Spleen (tissue), 11 donors: Measurements from ENCODE around the gene PPP5C. TPM values are rescaled to one million over a fixed set of nuclear protein-coding genes. Genes with fewer than 3 reads are reported as not detected.
"Not testable (repeated sequence)": the region's sequence is repeated elsewhere in the genome, so short reads cannot be mapped to it uniquely, and the experiment has no call there.

Experiments used
- DNase-seq: peaks from one replicate; pipeline ENCODE4 v3.0.0-alpha.2; 2020
- H3K27ac ChIP-seq, 8 donors: fragments of 200-600 bp; sonication (generic) in 7 of 8; 1 replicate in 4 of 8; 2 replicates in 4 of 8; pipeline versions ENCODE4 v1.5.0 to v1.8.0; 2016 to 2021; ENCODE audit warnings: inconsistent platforms in 4 of 8, mild to moderate bottlenecking in 4 of 8, moderate library complexity in 1 of 8
- H3K27me3 ChIP-seq, 7 donors: fragments of 200-600 bp; sonication (generic) in 6 of 7; replicated peaks in 1 of 7; 1 replicate in 4 of 7; 2 replicates in 3 of 7; pipeline versions ENCODE4 v1.5.0 to v1.8.0; 2016 to 2021; ENCODE audit warnings: inconsistent platforms in 3 of 7, mild to moderate bottlenecking in 1 of 7
- H3K36me3 ChIP-seq, 6 donors: fragments of 200-600 bp; sonication (generic) in 5 of 6; 1 replicate in 4 of 6; 2 replicates in 2 of 6; pipeline versions ENCODE4 v1.5.0 to v1.8.0; 2016 to 2021; ENCODE audit warnings: inconsistent platforms in 2 of 6
- H3K4me1 ChIP-seq, 6 donors: fragments of 200-600 bp; sonication (generic) in 5 of 6; 1 replicate in 3 of 6; 2 replicates in 3 of 6; pipeline versions ENCODE4 v1.5.0 to v1.8.0; 2016 to 2021; ENCODE audit warnings: inconsistent platforms in 3 of 6
- H3K4me3 ChIP-seq, 8 donors: fragments of 200-600 bp; sonication (generic) in 7 of 8; 1 replicate in 4 of 8; 2 replicates in 4 of 8; pipeline versions ENCODE4 v1.5.0 to v1.8.0; 2016 to 2021; ENCODE audit warnings: inconsistent platforms in 4 of 8, mild to moderate bottlenecking in 4 of 8, moderate library complexity in 2 of 8
- H3K9me3 ChIP-seq, 8 donors: fragments of 200-600 bp; sonication (generic) in 7 of 8; 1 replicate in 4 of 8; 2 replicates in 4 of 8; pipeline versions ENCODE4 v1.5.0 to v1.8.0; 2016 to 2021; ENCODE audit warnings: inconsistent platforms in 4 of 8
- POLR2A ChIP-seq, 3 donors: fragments of 450-650 bp; IDR thresholded peaks; one replicate each; pipeline ENCODE4 v1.5.1; 2017; ENCODE audit warnings: antibody characterized with exemption in 3 of 3, mild to moderate bottlenecking in 1 of 3
- POLR2AphosphoS5 ChIP-seq, 3 donors: sonication (generic); formaldehyde crosslinking; IDR thresholded peaks; one replicate each; pipeline ENCODE4 v1.5.1; 2017; ENCODE audit warnings: antibody characterized with exemption in 3 of 3
- WGBS, 5 donors: extraction: QIAGEN DNeasy Blood & Tissue Kit in 3 of 5; methylation state at CpG; one replicate each; pipeline versions ENCODE4 v1.1.5 to v1.1.7; 2013 to 2018; 5-methylcytosine and 5-hydroxymethylcytosine counted together
- intact Hi-C: fragments of 100-400 bp; cut with DNase I; formaldehyde crosslinking; loops from one replicate; pipeline ENCODE4 v1.15.0; 2023; ENCODE audit warnings: low total_unique reads
- polyA plus RNA-seq, 3 donors: library from polyadenylated mRNA; stranded (reverse); fragments of 200-250 nt; gene quantifications; one replicate each; pipeline ENCODE4 v1.2.1, GENCODE V29; 2013
- total RNA-seq, 7 donors: library from RNA; depleted of rRNA in 3 of 7; stranded (reverse); fragments of >200 nt in 3 of 7; fragmentation: NEBNext Ultra II Directional in 4 of 7; extraction: Animal tissue kit (Norgen Biotek cat#: 25700) in 4 of 7; gene quantifications; one replicate each; pipeline versions ENCODE4 v1.1.0 to v1.2.1, GENCODE V29; 2016 to 2021
- TF ChIP-seq, protein P1 (sequence below), 11 experiments: fragments of 200-600 bp in 7 of 11; fragments of 450-650 bp in 4 of 11; sonication (generic) in 4 of 11; IDR thresholded peaks in 8 of 11; conservative IDR thresholded peaks in 3 of 11; 1 replicate in 7 of 11; 2 replicates in 4 of 11; pipeline versions ENCODE4 v1.4.0 to v1.8.0; 2016 to 2021; ENCODE audit warnings: antibody characterized with exemption in 11 of 11, inconsistent platforms in 4 of 11, mild to moderate bottlenecking in 1 of 11
- donor health status: healthy with polysubstance abuse.
- donor health status: DM: no; HTN: no; CAD: no; lungs with moderate emphysema.
- donor health status: DM: no; HTN: no; CAD: no.
- donor health status: Bipolar disorder and iron deficiency.
- donor health status: healthy.
- donor health status: DM: no; HTN: no; CAD: no.
- donor health status: DM: yes; HTN: yes; CAD: no.

Gene PPP5C
- total and polyA plus RNA-seq, 10 donors = 26.5 to 87.3 (median 68.6) TPM

DNA sequence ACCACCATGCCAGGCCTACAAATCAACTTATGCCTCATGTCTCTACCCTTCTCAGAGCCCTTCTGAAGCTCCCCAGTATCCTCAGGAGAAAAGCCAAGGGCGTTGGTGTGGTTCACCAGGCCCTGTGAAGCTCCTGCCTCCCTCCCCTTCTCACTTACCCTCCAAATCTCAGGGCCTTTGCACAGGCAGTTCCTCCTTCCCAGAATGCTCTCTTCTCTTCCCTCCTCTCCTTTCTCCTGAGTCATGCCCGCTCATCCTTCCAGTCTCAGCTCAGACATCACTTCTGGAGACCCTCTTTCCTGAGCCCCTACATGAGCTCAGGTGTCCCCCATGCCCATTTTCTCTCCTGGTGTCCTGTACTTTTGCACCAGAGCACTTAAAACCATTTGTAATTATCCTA, 29.5 kb upstream of the PPP5C start:
- no peak for TF ChIP-seq POLR2AphosphoS5 (IDR thresholded peaks at IDR 0.05)
- TF ChIP-seq, protein P1, sequence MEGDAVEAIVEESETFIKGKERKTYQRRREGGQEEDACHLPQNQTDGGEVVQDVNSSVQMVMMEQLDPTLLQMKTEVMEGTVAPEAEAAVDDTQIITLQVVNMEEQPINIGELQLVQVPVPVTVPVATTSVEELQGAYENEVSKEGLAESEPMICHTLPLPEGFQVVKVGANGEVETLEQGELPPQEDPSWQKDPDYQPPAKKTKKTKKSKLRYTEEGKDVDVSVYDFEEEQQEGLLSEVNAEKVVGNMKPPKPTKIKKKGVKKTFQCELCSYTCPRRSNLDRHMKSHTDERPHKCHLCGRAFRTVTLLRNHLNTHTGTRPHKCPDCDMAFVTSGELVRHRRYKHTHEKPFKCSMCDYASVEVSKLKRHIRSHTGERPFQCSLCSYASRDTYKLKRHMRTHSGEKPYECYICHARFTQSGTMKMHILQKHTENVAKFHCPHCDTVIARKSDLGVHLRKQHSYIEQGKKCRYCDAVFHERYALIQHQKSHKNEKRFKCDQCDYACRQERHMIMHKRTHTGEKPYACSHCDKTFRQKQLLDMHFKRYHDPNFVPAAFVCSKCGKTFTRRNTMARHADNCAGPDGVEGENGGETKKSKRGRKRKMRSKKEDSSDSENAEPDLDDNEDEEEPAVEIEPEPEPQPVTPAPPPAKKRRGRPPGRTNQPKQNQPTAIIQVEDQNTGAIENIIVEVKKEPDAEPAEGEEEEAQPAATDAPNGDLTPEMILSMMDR (IDR thresholded peaks at IDR 0.05 in 8 of 11, conservative IDR thresholded peaks at IDR 0.05 in 3 of 11) = no peak
- no peak overlapping the region for H3K27ac ChIP-seq

DNA sequence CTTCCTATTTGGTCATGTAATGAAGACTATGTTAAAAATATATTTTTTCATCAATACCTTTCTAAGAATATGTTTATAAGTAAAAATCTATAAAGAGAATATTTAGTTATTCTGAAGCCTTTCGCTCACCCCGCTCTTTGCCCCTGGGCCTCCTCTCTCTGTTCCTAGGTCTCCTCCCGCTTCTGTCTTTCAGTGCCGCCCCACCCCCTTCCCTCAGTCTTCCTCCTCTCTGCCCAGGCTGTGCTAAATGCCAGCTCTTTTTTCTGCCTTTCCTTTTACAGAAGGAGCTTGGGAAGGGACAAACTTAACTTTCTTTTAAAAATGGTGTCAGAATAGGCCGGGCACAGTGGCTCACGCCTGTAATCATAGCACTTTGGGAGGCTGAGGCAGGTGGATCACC, 27.3 kb upstream of the PPP5C start:
- peaks cover 0 to 98% (median 2%) of the 10 kb centered on the region in 6 donors for H3K36me3 ChIP-seq
- H3K4me3 ChIP-seq = no peak overlapping the region
- no peaks in the 10 kb centered on the region for H3K4me1 ChIP-seq
- WGBS, 5 donors = 85 to 94% (median 91%) methylated on average over 6 of the region's 6 CpGs
- no peak overlapping the region for H3K27ac ChIP-seq
- TF ChIP-seq POLR2A (IDR thresholded peaks at IDR 0.05) = no peak
- TF ChIP-seq, protein P1 (IDR thresholded peaks at IDR 0.05 in 8 of 11, conservative IDR thresholded peaks at IDR 0.05 in 3 of 11) = no peak
- no peak for TF ChIP-seq POLR2AphosphoS5 (IDR thresholded peaks at IDR 0.05)
- DNase-seq = no peak
- H3K27me3 ChIP-seq = no peaks in the 10 kb centered on the region
- no peaks in the 10 kb centered on the region for H3K9me3 ChIP-seq
- intact Hi-C loops = no loop called here

More for the DNA sequence above, 29.5 kb upstream of the PPP5C start:
- no peak overlapping the region for H3K4me3 ChIP-seq
- intact Hi-C loops = no loop called here
- H3K36me3 ChIP-seq = peaks cover 0 to 92% (median 2%) of the 10 kb centered on the region in 6 donors
- H3K9me3 ChIP-seq = no peaks in the 10 kb centered on the region
- no peaks in the 10 kb centered on the region for H3K27me3 ChIP-seq
- no peaks in the 10 kb centered on the region for H3K4me1 ChIP-seq
- 56 to 76% (median 70%) methylated on average over 2 of the region's 2 CpGs for WGBS, 5 donors
- DNase-seq = no peak

DNA sequence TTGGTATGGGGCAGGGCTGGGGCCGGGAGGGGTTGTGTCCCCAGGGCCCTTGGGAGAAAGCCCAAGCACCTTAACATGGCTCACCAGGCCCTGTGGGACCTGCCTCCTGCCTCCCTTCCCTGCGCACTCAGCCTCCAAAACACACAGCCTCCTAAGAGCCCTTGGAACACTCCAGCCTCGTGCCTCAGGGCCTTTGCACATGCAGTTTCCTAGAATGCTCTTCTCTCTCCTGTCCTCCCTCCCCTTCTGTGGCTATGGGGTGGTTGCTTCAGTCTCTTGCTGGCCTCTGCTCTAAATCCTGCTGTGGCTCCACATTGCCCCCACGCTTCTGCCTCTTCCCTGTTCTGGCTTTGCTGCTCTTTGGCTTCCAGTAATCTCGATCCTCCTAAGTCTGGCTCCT, 26.3 kb upstream of the PPP5C start:
- DNase-seq = no peak
- Histone ChIP-seq H3K27ac (no peak overlapping the region), H3K9me3 (peaks cover 0 to 6% (median under 1%) of the 10 kb centered on the region in 8 donors), H3K4me1 (no peaks in the 10 kb centered on the region), H3K4me3 (no peak overlapping the region), H3K36me3 (peaks cover 0 to 96% (median 6%) of the 10 kb centered on the region in 6 donors), H3K27me3 (no peaks in the 10 kb centered on the region)
- 82 to 93% (median 92%) methylated on average over 4 to 5 of the region's 5 CpGs for WGBS, 5 donors
- TF ChIP-seq POLR2A (IDR thresholded peaks at IDR 0.05) (no peak), POLR2AphosphoS5 (IDR thresholded peaks at IDR 0.05) (peak in 1 of 3 donors; percentile 29)
- TF ChIP-seq, protein P1 (IDR thresholded peaks at IDR 0.05 in 8 of 11, conservative IDR thresholded peaks at IDR 0.05 in 3 of 11) = no peak
- intact Hi-C loops = no loop called here

DNA sequence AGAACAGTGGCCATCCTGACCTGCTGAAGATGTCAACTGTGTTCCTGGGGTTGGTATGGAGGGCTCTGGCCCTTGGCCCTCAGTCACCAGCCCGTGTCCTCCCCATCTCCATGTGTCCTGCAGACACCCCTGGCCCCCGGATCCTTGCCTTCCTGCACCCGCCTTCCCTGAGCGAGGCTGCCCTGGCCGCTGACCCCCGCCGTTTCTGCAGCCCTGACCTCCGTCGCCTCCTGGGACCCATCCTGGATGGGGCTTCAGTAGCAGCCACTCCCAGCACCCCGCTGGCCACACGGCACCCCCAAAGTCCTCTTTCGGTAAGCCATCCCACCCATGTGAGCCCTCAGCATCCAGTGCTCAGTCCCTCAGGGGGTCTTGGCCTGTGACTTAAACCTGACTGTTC, 25.2 kb upstream of the PPP5C start:
- Histone ChIP-seq H3K36me3 (peaks cover 0 to 97% (median 12%) of the 10 kb centered on the region in 6 donors), H3K4me1 (no peaks in the 10 kb centered on the region), H3K27me3 (no peaks in the 10 kb centered on the region), H3K27ac (no peak overlapping the region), H3K4me3 (no peak overlapping the region), H3K9me3 (peaks cover under 1 to 17% (median 10%) of the 10 kb centered on the region in 8 donors)
- no peak for DNase-seq
- intact Hi-C loops = no loop called here
- TF ChIP-seq POLR2A (IDR thresholded peaks at IDR 0.05) (no peak), POLR2AphosphoS5 (IDR thresholded peaks at IDR 0.05) (peak in 2 of 3 donors; percentile 47 to 69)
- 85 to 96% (median 89%) methylated on average over 12 of the region's 12 CpGs for WGBS, 5 donors

DNA sequence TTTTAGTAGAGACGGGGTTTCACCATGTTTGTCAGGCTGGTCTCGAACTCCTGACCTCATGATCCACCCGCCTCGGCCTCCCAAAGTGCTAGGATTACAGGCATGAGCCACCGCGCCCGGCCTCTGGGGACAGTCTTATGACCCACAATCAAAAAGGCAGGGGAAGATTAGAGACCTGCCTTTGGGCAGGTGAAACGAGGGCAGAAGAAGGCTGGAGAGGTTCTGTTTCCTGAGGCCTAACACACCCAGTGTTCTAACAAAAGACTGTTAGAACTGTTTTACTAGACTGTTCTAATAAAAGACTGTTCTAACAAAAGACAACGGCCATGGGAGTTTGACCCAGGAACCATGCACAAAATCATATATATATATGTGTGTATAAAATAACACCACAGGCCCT, 23.7 kb upstream of the PPP5C start:
- H3K4me3 ChIP-seq, intact Hi-C loops, H3K27me3 ChIP-seq, DNase-seq, H3K4me1 ChIP-seq, H3K27ac ChIP-seq: not testable (repeated sequence)
- H3K9me3 ChIP-seq = peaks cover 2 to 32% (median 26%) of the 10 kb centered on the region in 8 donors
- H3K36me3 ChIP-seq = peaks cover 0 to 98% (median 13%) of the 10 kb centered on the region in 6 donors
- WGBS, 5 donors = 90 to 94% (median 92%) methylated on average over 9 of the region's 9 CpGs
